Fibroblast of gingiva (primary cell): Measurements from ENCODE around the gene MT4.
"Not testable (repeated sequence)": the region's sequence is repeated elsewhere in the genome, so short reads cannot be mapped to it uniquely, and the experiment has no call there.

Experiments used
- DNase-seq: peaks from one replicate; pipeline ENCODE4 v3.0.0-alpha.2; 2011; ENCODE audit warnings: low read depth

The MT4 gene

GRCh38 chr16:56559109-56559508 is 5.8 kb upstream of the MT4 start:
- no peak for DNase-seq

- DNase-seq, result no peak
Observed at GRCh38 chr16:56560447-56560846, 4.4 kb upstream of the MT4 start.

DNA sequence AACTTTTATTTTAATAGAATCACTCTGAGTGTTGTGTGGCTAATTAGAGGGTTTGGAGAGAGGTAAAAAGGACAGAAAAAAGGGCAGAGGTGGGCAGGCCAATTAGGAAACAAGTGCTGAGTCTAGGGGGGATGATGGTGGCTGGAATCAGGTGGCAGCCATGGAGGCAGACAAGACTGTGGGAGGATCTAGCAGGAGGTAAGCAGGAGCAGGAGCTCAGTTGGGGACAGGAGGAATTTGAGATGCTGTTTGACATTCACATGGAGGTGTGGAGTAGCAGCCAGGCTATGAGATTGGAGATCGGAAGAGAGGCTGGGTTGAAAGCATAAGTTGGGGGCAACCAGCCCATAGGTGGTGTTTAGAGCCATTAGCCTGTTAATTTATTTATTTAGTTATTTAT is 3.7 kb upstream of the MT4 start:
- no peak for DNase-seq

DNA sequence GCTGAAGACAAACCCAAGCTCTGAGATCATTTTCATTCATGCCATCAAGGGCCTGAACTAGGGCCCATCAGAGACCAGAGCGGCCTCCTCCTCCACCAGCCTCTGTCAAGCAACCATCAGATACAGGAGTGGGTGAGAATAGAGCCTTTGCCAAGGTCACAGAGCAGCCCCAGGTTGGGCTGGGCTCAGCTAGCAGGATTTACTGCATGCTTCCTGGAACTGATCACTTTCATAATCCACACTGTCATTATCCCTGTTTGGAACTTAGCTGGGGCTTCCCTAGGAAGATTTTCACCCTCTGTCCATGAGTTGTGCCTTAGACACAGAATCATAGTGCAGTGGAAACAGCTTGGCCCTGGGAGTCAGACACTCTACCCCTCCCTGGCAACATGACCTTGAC is 5.1 kb downstream of the MT4 start:
- no peak for DNase-seq

GRCh38 chr16:56571525-56571924 is 6.7 kb downstream of the MT4 start:
- no peak for DNase-seq

DNA sequence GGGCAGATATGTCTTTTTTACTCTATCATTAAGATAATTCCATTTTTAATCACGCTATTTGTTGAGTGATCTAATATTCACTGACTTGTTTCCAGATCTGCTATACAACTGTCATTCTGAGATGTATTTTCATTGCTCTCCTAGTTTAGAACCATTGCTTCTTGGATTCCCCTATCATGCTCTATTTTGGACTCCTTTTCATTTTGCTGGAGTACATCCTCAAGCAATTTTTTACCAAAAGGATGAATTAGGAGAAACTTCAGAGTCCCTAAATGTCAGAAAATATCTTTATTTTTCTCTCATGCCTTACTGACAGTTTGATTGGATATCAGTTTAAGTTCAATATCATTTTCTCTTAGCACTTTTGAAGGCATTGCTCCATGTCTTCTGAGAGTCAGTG is 9.8 kb downstream of the MT4 start:
- DNase-seq, result no peak

- peak; percentile 44 for DNase-seq
Observed at GRCh38 chr16:56576585-56577299, 11.9 kb downstream of the MT4 start.

- DNase-seq, result no peak
Observed at GRCh38 chr16:56577300-56577625, 12.4 kb downstream of the MT4 start.

- DNase-seq, result no peak
Observed at GRCh38 chr16:56580391-56581048, 15.6 kb downstream of the MT4 start.

GRCh38 chr16:56582911-56583310 is 18.0 kb downstream of the MT4 start:
- DNase-seq, result not testable (repeated sequence)

- DNase-seq, result no peak
Observed at GRCh38 chr16:56583351-56584168, 18.7 kb downstream of the MT4 start.

- DNase-seq, result no peak
Observed at GRCh38 chr16:56584276-56584675, 19.4 kb downstream of the MT4 start.

DNA sequence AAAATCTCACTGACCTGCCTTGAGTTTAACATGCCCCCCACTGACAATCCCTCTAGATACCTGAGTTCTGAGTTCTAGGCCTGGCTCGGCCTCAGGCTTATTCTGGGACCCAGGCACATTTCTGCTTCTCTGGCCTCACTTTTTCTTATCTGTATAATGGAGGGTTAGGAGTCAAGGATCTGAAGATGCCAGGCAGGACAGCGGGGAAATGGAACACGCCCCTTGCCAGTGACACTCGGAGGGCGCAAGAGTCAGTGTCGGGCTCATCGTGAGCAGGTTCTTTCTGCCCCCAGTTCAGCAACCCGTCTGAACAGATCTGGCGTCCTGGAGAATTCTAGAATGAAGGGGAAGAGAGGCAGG is 23.9 kb downstream of the MT4 start:
- no peak for DNase-seq

DNA sequence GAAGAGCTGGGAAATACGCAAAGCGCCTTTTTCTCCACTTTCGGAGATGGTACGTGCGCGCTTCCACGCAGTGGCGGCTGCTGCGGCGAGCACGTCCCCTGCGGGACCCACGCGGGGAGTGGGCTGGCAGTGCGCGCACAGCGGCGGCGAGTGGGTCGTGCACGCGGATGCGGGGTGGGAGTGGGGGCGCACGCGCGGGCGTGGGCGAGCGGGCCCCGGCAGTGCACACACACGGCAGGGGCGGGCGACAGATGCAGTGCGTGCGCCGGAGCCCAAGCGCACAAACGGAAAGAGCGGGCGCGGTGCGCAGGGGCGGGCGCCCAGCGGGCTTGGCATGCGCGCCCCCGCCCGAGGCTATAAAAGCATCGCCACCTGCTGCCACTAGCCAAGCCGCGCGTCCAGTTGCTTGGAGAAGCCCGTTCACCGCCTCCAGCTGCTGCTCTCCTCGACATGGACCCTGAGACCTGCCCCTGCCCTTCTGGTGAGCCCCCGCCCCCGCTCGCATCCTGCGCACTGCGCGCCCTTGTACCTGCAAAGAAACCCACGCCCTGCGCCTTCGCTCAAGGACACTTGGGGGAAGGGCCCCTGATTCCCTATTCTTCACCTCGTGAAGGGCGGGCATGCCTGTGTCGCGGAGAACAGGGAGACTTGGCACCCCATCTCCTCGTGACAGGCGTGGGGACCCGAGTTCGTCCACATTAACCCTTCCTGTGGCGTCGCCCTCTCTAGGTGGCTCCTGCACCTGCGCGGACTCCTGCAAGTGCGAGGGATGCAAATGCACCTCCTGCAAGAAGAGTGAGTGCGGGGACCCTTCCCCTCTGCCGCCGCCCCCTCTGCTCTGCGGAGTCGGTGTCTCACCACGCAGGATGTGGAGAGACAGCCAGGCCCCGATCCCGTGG is 24.5 kb downstream of the MT4 start, which contains the start of gene MT3:
Gene MT3, plus strand, starts transcription at position 388 of the 899 bp plus-strand sequence. Its CDS starts 63 bp downstream, at position 451.
- no peak for DNase-seq

- DNase-seq, result no peak
Observed at GRCh38 chr16:56591377-56592060, 26.6 kb downstream of the MT4 start.

GRCh38 chr16:56593573-56594291 is 28.9 kb downstream of the MT4 start:
- no peak for DNase-seq

DNA sequence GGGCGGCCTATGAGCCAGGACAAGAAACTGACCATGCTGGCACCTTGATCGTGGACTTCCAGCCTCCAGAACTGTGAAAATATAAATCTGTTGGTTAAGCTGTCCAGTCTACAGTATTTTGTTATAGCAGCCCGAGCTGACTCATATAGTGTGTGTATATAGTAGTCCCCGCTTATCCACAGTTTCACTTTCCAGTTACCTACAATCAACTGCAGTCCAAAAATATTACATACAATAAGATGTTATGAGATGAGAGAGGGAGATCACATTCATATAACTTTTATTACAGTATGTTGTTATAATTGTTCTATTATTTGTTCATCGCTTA is 29.4 kb downstream of the MT4 start:
- no peak for DNase-seq

DNA sequence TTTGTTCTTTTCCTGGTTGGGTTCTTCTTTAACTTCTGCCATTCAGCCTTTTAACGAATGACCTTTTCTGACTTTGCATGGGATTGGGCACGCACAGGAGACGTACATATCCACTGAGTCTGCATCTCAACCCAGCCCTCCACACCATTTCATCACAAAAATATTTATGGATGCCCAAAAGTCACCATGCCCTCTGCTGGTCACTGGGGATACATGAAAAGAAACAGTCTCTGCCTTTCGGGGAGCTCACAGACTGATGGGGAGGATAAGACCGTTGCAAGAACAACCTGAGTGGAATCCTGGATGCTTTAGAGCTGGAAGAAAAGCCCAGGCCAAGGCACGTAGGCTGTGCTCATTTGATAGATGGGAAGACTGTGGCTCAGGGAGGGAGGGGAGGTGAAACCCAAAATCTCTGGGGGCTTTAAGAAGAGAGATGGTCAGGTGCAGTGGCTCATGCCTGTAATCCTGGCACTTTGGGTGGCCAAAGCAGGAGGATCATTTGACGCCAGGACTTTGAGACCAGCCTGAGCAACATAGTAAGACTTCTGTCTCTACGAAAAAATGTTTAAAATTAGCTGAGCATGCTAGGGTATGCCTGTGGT is 35.6 kb downstream of the MT4 start:
- peak; percentile 47 for DNase-seq

- no peak for DNase-seq
Observed at GRCh38 chr16:56601325-56601724, 36.5 kb downstream of the MT4 start.

GRCh38 chr16:56603589-56603988 is 38.7 kb downstream of the MT4 start:
- DNase-seq, result peak; percentile 41

DNA sequence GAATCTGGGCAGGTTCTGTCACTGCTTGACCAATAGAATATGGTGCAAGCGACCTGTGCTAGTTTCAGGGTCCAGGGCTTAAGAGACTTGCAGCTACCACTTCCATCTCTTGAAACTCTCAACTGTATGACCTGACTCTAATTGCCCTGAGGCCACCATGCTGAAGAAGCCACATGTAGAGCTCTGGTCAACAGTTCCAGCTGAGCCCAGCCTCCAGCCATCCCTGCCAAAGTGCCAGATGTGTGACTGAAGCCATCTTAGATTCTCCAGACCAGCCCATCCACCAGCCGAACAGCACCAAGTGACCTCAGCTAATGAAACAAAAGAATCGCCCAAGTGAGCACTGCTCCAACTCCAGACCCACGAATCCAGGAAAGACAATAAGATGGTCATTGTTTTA is 40.1 kb downstream of the MT4 start:
- DNase-seq, result no peak
